ENCODE data around the gene HECW1. TPM values are rescaled to one million over a fixed set of nuclear protein-coding genes. Genes with fewer than 3 reads are reported as not detected.

HECW1 gene
- total RNA-seq, 1 experiment from 2014 or later = 0.77 TPM

GRCh38 chr7:43292384-43292783, 179.9 kb downstream of the HECW1 start:
- peaks cover 4% of the 10 kb centered on the region; the same call in 1 of the 2 replicates for H3K27me3 ChIP-seq (ENCODE audit: control insufficient read depth, insufficient read depth, low read length)
- no peak for DNase-seq (ENCODE audit: low read depth, low spot score)
- CTCF ChIA-PET = no interaction called here
- in situ Hi-C loops (cut with HindIII; ENCODE audit: low pct_unique_long_range_greater_than_20kb, low sequenced_read_pairs) (no loop called here), intact Hi-C loops (cut with micrococcal nuclease; ENCODE audit: unreplicated experiment) (no loop called here)
- H3K4me1 ChIP-seq (ENCODE audit: control insufficient read depth, insufficient read depth, low read length) = no peaks in the 10 kb centered on the region
- no peaks in the 10 kb centered on the region for H3K36me3 ChIP-seq (ENCODE audit: control insufficient read depth, insufficient read depth, low read length)
- POLR2A ChIA-PET = interaction anchor here (0.7 kb wide), 1 partner anchor 118 kb away, joined by 4 read pairs; no protein-coding TSS in a partner anchor
- ATAC-seq = no peak
- TF ChIP-seq REST (IDR thresholded peaks at IDR 0.05; ENCODE audit: insufficient read depth in 1 of 2, low read depth in 2 of 2, low read length in 1 of 2) = no peak
- no peak for TF ChIP-seq CTCF (IDR thresholded peaks at IDR 0.05)
- TF ChIP-seq TCF7L2 (IDR thresholded peaks at IDR 0.05; ENCODE audit: low read depth, low read length) = no peak
- no peak for TF ChIP-seq SIN3A (IDR thresholded peaks at IDR 0.05; ENCODE audit: borderline replicate concordance, insufficient read depth, low read depth, low read length)
- TF ChIP-seq POLR2AphosphoS5 (IDR thresholded peaks at IDR 0.05; ENCODE audit: low read depth, low read length) = no peak
- H3K9me3 ChIP-seq (ENCODE audit: control insufficient read depth, insufficient read depth, low read depth, low read length) = peaks cover 7% of the 10 kb centered on the region; the same call in 1 of the 2 replicates
- no TSS peak for BruUV-seq (replicated peaks)
- H3K4me3 ChIP-seq (ENCODE audit: low read depth in 2 of 2, low read length in 2 of 2) = no peak overlapping the region
- H3K27ac ChIP-seq (ENCODE audit: low read length) = no peak overlapping the region

GRCh38 chr7:43294080-43294630, 181.7 kb downstream of the HECW1 start:
- no peak overlapping the region for H3K27ac ChIP-seq (ENCODE audit: low read length)
- no peak overlapping the region for H3K4me3 ChIP-seq (ENCODE audit: low read depth in 2 of 2, low read length in 2 of 2)
- peaks cover 7% of the 10 kb centered on the region; the same call in 1 of the 2 replicates for H3K9me3 ChIP-seq (ENCODE audit: control insufficient read depth, insufficient read depth, low read depth, low read length)
- in situ Hi-C loops (cut with HindIII; ENCODE audit: low pct_unique_long_range_greater_than_20kb, low sequenced_read_pairs) (no loop called here), intact Hi-C loops (cut with micrococcal nuclease; ENCODE audit: unreplicated experiment) (no loop called here)
- no TSS peak for BruUV-seq (replicated peaks)
- POLR2A ChIA-PET = no interaction called here
- no peaks in the 10 kb centered on the region for H3K4me1 ChIP-seq (ENCODE audit: control insufficient read depth, insufficient read depth, low read length)
- H3K36me3 ChIP-seq (ENCODE audit: control insufficient read depth, insufficient read depth, low read length) = no peaks in the 10 kb centered on the region
- H3K27me3 ChIP-seq (ENCODE audit: control insufficient read depth, insufficient read depth, low read length) = peaks cover 4% of the 10 kb centered on the region; the same call in 1 of the 2 replicates
- no peak for DNase-seq (ENCODE audit: low read depth, low spot score)
- TF ChIP-seq SIN3A (IDR thresholded peaks at IDR 0.05; ENCODE audit: borderline replicate concordance, insufficient read depth, low read depth, low read length) (no peak), POLR2AphosphoS5 (IDR thresholded peaks at IDR 0.05; ENCODE audit: low read depth, low read length) (no peak), TCF7L2 (IDR thresholded peaks at IDR 0.05; ENCODE audit: low read depth, low read length) (no peak), CTCF (IDR thresholded peaks at IDR 0.05) (no peak), REST (IDR thresholded peaks at IDR 0.05; ENCODE audit: insufficient read depth in 1 of 2, low read depth in 2 of 2, low read length in 1 of 2) (no peak)
- ATAC-seq = no peak
- CTCF ChIA-PET = no interaction called here
